WTC11 (cell line): ENCODE results near the gene SLC25A26.

Experiments
- GRHL2 ChIP-seq: fragments of 250-450 bp; sonication (Bioruptor Pico); IDR thresholded peaks from 2 replicates; pipeline ENCODE4 v1.8.0; 2022; ENCODE audit warnings: mild to moderate bottlenecking, moderate library complexity; ENCODE audit not compliant: insufficient replicate concordance, severe bottlenecking
- TF ChIP-seq, protein P1 (sequence below): fragments of 200-600 bp; IDR thresholded peaks from 2 replicates; pipeline ENCODE4 v1.8.0; 2022; ENCODE audit warnings: antibody characterized with exemption
- TF ChIP-seq, protein P2 (sequence below): sonication (generic); formaldehyde crosslinking; IDR thresholded peaks from 2 replicates; pipeline ENCODE4 v1.8.1; 2023; ENCODE audit warnings: mild to moderate bottlenecking, missing genetic modification reagents, moderate library complexity

DNA sequence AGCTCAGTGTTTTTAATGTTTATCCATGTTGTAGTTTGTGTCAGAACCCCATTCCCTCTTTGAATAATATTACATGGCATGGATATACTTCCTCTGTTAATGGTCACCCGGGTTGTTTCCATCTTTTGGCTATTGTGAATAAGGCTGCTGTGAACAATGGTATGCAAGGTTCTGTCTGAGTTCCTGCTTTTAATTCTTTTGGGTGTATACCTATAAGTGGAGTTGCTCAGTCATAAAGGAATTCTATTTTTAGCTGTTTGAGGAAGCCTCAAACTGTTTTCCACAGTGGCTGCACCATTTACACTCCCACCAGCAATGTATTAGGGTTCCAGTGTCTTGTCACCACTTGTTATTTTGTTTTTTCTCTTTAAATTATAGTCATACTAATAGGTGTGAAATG lies 99.6 kb downstream of the SLC25A26 start:
- TF ChIP-seq, protein P1, sequence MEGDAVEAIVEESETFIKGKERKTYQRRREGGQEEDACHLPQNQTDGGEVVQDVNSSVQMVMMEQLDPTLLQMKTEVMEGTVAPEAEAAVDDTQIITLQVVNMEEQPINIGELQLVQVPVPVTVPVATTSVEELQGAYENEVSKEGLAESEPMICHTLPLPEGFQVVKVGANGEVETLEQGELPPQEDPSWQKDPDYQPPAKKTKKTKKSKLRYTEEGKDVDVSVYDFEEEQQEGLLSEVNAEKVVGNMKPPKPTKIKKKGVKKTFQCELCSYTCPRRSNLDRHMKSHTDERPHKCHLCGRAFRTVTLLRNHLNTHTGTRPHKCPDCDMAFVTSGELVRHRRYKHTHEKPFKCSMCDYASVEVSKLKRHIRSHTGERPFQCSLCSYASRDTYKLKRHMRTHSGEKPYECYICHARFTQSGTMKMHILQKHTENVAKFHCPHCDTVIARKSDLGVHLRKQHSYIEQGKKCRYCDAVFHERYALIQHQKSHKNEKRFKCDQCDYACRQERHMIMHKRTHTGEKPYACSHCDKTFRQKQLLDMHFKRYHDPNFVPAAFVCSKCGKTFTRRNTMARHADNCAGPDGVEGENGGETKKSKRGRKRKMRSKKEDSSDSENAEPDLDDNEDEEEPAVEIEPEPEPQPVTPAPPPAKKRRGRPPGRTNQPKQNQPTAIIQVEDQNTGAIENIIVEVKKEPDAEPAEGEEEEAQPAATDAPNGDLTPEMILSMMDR, result no peak
- no peak for TF ChIP-seq GRHL2 (CRISPR knock-in tag)
- TF ChIP-seq, protein P2, sequence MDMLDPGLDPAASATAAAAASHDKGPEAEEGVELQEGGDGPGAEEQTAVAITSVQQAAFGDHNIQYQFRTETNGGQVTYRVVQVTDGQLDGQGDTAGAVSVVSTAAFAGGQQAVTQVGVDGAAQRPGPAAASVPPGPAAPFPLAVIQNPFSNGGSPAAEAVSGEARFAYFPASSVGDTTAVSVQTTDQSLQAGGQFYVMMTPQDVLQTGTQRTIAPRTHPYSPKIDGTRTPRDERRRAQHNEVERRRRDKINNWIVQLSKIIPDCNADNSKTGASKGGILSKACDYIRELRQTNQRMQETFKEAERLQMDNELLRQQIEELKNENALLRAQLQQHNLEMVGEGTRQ, result no peak
